ENCODE measurements around the gene EFNA3.

EFNA3 gene

DNA sequence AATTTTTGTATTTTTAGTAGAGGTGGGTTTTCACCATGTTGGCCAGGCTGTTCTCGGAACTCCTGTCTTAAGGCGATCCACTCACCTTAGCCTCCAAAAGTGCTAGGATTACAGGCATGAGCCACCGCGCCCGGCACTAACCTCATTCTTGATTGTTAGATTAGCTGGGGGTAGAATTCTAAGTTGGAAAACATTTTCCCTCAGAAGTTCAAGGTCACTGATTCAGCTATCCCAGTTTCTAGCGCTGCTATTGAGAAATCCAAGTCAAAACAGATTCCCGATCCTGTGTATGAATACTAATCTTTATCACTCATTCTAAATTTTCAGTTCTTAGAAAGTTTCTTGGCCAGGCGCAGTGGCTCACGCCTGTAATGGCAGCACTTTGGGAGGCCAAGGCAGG is 24.7 kb downstream of the EFNA3 start:
- no peak for DNase-seq (ENCODE audit: low read depth)
- no peak for TF ChIP-seq CTCF (IDR thresholded peaks at IDR 0.05; ENCODE audit: low read depth, low read length, missing control alignments)
- H3K4me3 ChIP-seq (ENCODE audit: low read depth, low read length), result no peak overlapping the region

- DNase-seq (ENCODE audit: low read depth), result no peak
- no peak overlapping the region for H3K4me3 ChIP-seq (ENCODE audit: low read depth, low read length)
- no peak for TF ChIP-seq CTCF (IDR thresholded peaks at IDR 0.05; ENCODE audit: low read depth, low read length, missing control alignments)
Observed at GRCh38 chr1:155104605-155105534, 26.2 kb downstream of the EFNA3 start.

DNA sequence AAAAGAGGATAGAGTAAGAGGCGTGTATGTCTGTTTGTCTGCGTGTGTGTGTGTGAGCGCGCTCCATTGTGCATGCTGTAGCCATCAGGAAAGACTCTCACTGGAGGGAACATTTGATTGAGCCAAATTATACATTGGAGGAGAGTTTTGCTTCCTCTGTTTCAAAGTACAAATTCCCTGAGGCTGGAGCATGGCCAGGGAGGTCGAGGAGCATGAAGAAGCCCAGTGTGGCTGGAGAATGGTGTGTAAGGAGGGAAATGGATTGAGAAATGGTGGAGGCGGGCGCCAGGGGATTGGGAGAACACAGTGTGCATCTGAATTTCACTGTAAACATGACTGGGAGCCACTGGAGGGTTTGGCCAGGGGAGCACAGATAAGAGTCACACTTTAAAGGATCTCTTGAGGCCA is 27.0 kb downstream of the EFNA3 start:
- DNase-seq (ENCODE audit: low read depth), result no peak
- no peak overlapping the region for H3K4me3 ChIP-seq (ENCODE audit: low read depth, low read length)
- TF ChIP-seq CTCF (IDR thresholded peaks at IDR 0.05; ENCODE audit: low read depth, low read length, missing control alignments), result no peak

DNA sequence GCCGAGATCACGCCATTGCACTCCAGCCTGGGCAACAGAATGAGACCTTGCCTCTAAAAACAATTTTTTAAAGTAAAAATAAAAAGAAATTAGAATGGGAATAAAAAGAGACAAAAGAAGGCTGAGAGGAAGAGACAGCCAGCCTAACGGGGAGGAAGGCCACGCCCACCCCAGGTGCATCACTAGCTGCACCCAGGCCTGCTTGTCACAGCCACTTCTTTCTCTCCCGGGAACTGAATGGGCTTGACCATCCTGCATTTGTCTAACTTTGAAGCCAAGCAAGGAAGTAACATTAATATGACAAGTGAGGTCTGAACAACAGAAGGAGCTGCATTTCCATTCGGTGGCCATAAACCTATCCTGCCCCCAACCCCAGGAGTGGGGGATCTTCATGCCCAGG is 28.2 kb downstream of the EFNA3 start:
- no peak overlapping the region for H3K4me3 ChIP-seq (ENCODE audit: low read depth, low read length)
- no peak for DNase-seq (ENCODE audit: low read depth)
- no peak for TF ChIP-seq CTCF (IDR thresholded peaks at IDR 0.05; ENCODE audit: low read depth, low read length, missing control alignments)

GRCh38 chr1:155107309-155108264 is 28.9 kb downstream of the EFNA3 start:
- TF ChIP-seq CTCF (IDR thresholded peaks at IDR 0.05; ENCODE audit: low read depth, low read length, missing control alignments), result no peak
- no peak overlapping the region for H3K4me3 ChIP-seq (ENCODE audit: low read depth, low read length)
- DNase-seq (ENCODE audit: low read depth), result no peak

- no peak for DNase-seq (ENCODE audit: low read depth)
- no peak for TF ChIP-seq CTCF (IDR thresholded peaks at IDR 0.05; ENCODE audit: low read depth, low read length, missing control alignments)
- no peak overlapping the region for H3K4me3 ChIP-seq (ENCODE audit: low read depth, low read length)
Observed at GRCh38 chr1:155108296-155108695, 29.7 kb downstream of the EFNA3 start.
